IPS DF 4.7 (cell line): Measurements from ENCODE around the gene GRIP2.

Experiments used
- DNase-seq: peaks from one replicate; pipeline ENCODE4 v3.0.0-alpha.2; 2013; ENCODE audit warnings: low spot score; ENCODE audit errors: extremely low read depth

The GRIP2 gene

GRCh38 chr3:14539742-14540491 lies at the start of gene GRIP2:
GRIP2 (minus strand) TSS chr3:14540342; CDS start chr3:14540308, 34 bp downstream.
- no peak for DNase-seq

- no peak for DNase-seq
These were observed 48.4 kb upstream of the GRIP2 start for GRCh38 chr3:14588425-14589112.

- no peak for DNase-seq
These were observed 47.7 kb upstream of the GRIP2 start for GRCh38 chr3:14587740-14588360.

GRCh38 chr3:14586611-14587010 lies 46.5 kb upstream of the GRIP2 start:
- DNase-seq, result no peak

- no peak for DNase-seq
These were observed 43.5 kb upstream of the GRIP2 start for GRCh38 chr3:14583548-14584091.

- DNase-seq, result no peak
These were observed 41.9 kb upstream of the GRIP2 start for GRCh38 chr3:14582045-14582410.

GRCh38 chr3:14581334-14582044 lies 41.3 kb upstream of the GRIP2 start:
- DNase-seq, result no peak

- no peak for DNase-seq
These were observed 37.8 kb upstream of the GRIP2 start for GRCh38 chr3:14577897-14578296.

GRCh38 chr3:14576163-14576562 lies 36.0 kb upstream of the GRIP2 start:
- DNase-seq, result no peak

- no peak for DNase-seq
These were observed 34.0 kb upstream of the GRIP2 start for GRCh38 chr3:14574183-14574582.

GRCh38 chr3:14573706-14574105 lies 33.6 kb upstream of the GRIP2 start:
- DNase-seq, result no peak

GRCh38 chr3:14570864-14571263 lies 30.7 kb upstream of the GRIP2 start:
- no peak for DNase-seq

- DNase-seq, result no peak
These were observed 29.9 kb upstream of the GRIP2 start for GRCh38 chr3:14570089-14570488.

GRCh38 chr3:14569474-14570000 lies 29.4 kb upstream of the GRIP2 start:
- DNase-seq, result no peak

- DNase-seq, result no peak
These were observed 28.1 kb upstream of the GRIP2 start for GRCh38 chr3:14568269-14568668.

- no peak for DNase-seq
These were observed 26.7 kb upstream of the GRIP2 start for GRCh38 chr3:14566812-14567211.

GRCh38 chr3:14565868-14566588 lies 25.9 kb upstream of the GRIP2 start:
- DNase-seq, result no peak

- no peak for DNase-seq
These were observed 24.6 kb upstream of the GRIP2 start for GRCh38 chr3:14564741-14565140.

- DNase-seq, result no peak
These were observed 23.9 kb upstream of the GRIP2 start for GRCh38 chr3:14563946-14564539.
